NCI-H128 (cell line): ENCODE measurements around the gene PLEK.

Experiments used
- DNase-seq: peaks from one replicate; lab custom pipeline; 2025; ENCODE audit not compliant: unreplicated experiment; lab: John Stamatoyannopoulos, UW

Gene PLEK

GRCh38 chr2:68414452-68414851 is 49.4 kb downstream of the PLEK start:
- no peak for DNase-seq

GRCh38 chr2:68414876-68415275 is 49.8 kb downstream of the PLEK start:
- no peak for DNase-seq

DNA sequence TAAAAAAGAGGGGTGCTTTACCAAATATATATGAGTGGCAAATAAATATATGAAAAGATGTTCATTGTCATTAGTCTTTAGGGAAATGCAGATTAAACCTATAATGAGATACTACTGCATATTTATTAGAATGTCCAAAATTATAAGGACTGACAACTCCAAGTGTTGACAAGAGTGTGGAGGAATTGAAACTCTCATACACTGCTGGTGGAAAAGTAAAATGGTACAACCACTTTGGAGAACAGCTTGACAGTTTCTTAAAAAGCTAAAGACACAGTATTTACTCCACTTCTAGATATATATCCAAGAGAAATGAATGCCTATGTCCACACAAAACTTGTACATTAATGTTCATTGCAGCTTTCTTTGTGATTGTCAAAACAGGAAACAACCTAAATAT is 50.4 kb downstream of the PLEK start:
- no peak for DNase-seq

DNA sequence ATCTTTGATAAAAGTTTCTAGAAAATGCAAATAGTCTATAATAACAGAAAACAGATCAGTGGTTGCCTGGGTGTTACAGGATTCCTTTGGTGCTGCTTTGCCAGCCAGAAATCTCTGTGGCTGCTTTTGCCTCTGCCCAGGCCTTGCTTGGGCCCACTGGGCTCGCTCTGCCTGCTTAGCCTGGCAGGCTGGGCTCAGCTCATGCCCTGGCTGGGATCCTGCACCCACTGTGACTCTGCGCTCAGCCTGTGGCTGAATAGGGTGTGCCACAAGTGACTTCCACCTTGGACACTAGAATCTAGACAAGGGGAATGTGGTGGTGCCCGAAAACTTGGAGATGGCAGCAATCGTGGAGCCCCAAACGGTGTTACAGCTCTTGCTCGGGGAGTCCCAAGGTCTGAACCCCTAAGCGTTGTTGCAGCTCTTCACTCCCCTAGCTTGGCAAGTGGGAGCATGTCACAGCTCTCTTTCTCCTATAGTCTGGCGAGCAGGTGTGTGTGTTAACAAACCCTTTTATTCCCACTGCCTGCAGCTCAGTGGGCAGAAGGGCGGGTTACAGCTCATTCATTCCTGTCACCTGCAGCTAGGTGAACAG is 51.1 kb downstream of the PLEK start:
- DNase-seq, result no peak

GRCh38 chr2:68417926-68418325 is 52.8 kb downstream of the PLEK start:
- no peak for DNase-seq

DNA sequence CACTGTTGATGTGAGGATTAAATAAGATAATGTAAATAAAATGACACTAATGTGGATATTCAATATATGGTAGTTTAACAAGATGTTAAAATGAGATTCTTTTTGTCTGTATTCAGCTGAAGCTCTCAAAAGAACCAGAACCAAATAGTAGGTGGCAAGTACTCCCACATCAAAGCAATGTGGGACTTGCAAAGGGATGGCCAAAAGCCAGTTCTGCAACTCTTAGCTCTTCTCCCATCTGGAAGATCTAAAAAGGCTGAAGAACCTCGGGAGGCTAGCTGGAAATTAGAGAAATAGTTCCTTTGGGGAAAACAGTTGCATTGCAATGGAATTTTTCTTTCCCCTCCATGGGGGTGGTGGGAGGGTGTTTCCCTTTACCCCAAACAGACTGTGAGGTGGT is 53.3 kb downstream of the PLEK start:
- no peak for DNase-seq

- DNase-seq, result no peak
Measured at GRCh38 chr2:68418855-68419254, 53.8 kb downstream of the PLEK start.

DNA sequence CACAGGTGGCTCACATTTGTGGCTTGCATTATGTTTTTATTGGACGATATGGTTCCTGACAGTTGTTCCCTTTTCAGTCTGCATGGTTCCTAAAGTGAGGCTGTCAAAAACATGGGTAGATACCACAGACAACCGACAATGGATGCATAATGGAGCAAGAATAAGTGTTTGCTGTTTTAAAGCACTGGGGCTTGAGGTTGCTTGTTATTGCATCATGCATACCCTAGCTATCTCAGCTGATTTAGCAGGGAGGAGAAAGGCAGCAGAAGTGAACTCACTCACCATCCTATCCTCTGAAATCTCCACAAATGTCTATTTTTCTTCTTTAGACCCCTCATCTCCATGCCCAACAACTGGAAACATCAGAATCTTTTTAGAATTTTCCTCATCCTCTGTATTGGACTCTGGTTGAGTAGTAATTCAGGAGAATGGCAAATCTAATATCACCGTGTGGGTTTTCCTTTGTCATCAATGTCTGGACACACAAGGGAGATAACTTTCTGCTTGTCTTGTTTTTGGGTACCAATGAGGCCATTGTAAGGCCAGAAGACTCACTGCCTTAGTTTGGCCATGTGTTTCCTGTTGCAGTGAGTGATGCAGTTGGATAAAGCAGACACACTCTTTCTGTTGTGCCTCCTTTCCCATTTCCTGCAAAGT is 55.3 kb downstream of the PLEK start:
- no peak for DNase-seq

DNA sequence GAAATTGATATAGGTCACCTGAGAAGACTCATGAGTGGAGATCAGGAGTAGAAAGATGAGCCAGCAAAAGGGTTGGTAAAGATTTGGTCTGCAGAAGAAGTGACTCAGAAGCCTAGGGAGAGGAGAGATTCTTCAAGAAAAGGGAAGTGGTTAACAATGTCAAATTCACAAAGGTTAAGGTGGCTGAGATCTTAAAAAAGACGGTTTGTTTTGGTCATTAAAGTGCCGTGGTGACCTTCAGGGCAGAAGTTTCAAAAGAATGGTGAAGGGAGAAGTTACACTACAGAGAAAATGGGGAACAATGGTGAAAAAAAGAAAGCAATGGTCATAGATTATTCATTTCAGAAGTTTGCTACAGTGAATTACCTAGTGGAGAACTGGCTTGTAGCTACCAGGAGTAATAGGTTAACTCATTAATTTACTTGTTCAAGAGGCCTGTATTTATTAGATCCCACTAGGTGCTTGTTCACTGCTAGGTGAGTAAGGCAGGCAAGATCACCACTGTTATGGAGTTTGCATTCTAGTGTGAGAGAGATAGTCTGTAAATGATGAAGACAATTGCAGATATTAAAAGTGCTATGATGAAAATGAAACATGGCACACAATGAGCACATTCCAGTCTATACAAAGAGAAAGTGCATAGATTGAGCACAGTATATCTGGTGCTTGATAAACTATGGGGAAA is 59.0 kb downstream of the PLEK start:
- no peak for DNase-seq

GRCh38 chr2:68425503-68425902 is 60.4 kb downstream of the PLEK start:
- no peak for DNase-seq

DNA sequence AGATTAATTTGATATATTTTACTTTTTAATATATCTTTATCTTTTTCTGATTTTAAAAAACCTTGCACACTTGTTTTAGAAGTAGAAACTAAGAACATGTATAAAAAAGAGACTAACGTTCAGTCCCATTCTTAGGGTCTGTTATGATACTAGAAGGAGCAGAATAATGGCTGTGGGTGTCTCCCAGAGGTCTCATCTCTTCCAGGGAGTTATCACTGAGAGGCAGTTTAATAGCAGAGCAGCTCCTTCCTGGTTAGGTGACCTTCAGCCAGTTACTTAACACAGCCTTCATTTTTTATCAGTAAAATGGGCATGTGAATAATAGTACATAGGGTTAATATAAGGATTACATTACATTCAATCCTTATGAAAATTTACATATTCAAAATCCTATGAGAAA is 61.4 kb downstream of the PLEK start:
- DNase-seq, result no peak

- no peak for DNase-seq
Measured at GRCh38 chr2:68426848-68427579, 61.9 kb downstream of the PLEK start.

DNA sequence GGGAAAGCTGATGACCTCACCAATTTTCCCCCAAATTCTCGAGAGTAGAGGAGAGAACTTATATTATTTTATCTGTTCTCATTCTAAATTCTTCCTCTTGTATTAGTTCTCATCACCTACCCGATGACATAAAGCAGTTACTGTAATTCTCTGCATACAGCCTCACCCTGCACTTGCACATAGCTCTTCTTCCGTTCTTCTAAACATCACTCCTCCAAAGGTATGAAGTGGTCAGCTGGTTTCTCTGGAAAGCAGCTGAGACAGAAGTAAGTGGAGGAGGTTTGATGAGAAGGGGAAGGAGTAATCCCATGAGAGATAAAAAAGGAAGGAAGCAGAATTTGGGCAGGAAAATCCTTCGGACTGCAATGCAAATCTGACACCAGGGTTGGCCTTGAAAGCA is 63.0 kb downstream of the PLEK start:
- no peak for DNase-seq

DNA sequence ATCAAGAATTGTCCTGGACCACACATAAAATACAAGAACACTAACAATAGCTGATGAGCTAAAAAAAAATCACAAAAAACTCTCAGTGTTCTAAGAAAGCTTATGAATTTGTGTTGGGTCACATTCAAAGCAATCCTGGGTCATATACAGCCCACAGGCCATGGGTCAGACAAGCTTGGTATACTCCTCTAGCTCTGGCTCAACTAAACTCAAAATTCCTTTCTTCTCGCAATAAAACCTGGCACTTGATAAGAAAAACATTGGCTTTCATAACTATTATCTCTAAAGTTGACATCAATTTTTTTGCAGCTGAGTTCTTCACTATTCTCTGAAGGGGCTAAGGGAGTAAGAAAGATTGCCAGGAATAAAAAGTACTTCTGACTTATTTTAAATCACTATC is 63.7 kb downstream of the PLEK start:
- no peak for DNase-seq

DNA sequence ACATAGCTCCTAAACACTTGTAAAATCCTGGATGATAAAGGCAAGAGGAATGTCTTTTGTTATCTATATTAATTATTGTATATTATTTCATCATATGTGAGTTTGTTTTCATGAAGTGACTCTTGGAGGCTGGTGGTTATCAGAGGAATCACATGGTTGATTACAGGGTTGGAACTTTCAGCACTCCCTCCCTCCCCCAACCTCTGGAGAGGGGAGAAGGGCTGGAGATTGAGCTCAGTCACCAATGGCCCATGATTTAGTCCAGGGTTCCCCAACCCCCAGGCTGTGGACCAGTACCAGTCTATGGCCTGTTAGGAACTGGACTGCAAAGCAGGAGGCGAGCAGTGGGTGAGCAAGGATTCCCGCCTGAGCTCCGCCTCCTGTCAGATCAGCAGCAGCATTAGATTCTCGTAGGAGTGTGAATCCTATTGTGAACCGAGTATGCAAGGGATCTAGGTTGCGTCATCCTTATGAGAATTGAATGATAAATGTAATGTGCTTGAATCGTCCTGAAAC is 64.3 kb downstream of the PLEK start:
- DNase-seq, result no peak

GRCh38 chr2:68431316-68431972 is 66.4 kb downstream of the PLEK start:
- no peak for DNase-seq

DNA sequence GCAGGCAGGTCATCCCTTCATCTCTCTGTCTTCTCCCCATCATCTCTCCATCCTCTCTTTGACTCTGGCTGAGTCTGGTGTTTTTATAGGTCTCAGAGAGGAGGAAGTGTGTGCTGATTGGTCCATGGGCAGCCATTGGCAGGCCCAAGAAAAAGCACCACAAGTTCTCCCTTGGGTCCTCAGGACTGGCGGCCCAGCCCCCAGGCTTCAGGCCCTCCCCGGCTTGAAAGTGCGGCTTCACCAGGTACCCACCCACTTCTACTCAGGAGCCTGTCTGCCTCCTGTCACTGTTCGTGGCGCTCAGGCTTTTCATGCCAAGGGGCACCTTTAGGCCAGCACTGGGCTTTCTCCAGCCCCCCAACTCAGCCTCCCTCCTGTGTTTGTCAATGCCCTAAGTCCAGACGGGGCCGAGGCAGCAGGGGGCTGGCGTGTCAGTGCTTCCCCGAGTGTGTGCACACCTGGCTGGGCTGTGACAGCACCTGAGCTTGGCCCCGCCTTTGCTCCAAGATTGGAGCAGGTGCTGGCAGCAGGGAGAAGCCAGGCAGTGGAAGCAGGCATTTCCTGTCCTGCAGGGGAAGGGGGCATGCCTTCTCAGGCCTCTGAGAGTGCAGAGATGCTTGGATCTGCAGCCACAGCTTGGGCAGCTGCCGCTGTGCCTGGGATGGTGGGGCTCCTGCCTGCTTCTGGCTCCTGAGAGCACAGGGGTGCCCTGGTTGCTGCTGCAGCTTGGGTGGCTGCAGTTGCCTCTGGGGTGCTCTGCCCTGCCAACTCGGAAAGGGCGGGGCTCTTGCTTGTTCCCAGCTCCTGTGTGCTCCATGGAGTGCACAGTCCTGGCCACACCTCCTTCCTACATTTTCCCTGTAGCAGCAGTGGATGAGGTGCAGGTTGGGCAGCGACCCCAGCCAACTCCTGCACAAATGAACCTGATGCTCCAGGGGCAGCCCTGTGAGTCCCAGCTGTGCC is 67.9 kb downstream of the PLEK start:
- DNase-seq, result no peak

DNA sequence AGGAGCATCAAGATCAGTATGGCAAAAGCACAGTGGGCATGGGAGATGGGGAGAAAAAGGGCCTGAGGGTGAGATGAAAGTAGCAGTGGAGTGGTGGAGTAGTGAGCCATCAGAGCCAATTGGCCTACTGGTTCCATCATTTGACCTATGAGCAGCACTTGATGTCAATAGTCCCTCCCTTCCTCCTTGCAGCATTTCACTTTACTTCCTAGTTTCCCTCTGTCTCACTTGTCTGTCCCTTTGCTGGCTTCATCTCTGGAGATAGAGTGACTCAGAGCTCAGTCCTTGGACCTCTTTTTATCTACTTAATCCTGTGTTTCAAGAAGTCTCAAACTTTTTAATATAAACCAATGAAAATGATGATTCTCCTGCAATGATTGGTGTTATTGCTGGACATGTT is 69.9 kb downstream of the PLEK start:
- DNase-seq, result no peak

- DNase-seq, result no peak
Measured at GRCh38 chr2:68435615-68436014, 70.5 kb downstream of the PLEK start.

- DNase-seq, result no peak
Measured at GRCh38 chr2:68436270-68436669, 71.2 kb downstream of the PLEK start.
